ENCODE data around the gene MRPL28. TPM values are rescaled to one million over a fixed set of nuclear protein-coding genes. Genes with fewer than 3 reads are reported as not detected.

Gene MRPL28
- polyA plus RNA-seq, 1 of the 3 experiments (the other 2 are of a cell fraction), result 320 TPM

DNA sequence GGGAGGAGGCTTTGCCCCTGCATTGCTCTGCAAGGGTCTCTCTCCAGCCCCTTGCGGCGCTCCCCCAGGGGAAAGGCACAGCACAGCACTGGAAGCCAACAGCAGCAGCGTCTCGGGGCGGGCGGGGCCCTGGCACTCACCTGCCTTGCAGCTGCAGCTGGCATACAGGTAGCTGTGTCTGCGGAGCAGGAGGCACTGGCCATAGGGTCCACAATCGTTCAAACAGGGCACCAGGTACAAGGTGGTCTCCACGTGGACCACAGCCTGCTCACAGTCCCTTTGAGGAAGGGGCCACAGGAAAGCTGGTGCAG lies 4.2 kb upstream of the MRPL28 start:
- ChIA-PET POLR2A (no interaction called here), CTCF (interaction anchor here (1.7 kb wide), 1 partner anchor 12 kb away, joined by 9 read pairs; no protein-coding TSS in a partner anchor)
- TF ChIP-seq MXI1 (IDR thresholded peaks at IDR 0.05; ENCODE audit: low read depth, low read length), result no peak
- no peak for TF ChIP-seq GABPA (IDR thresholded peaks at IDR 0.05; ENCODE audit: low read depth)
- no peak for TF ChIP-seq TCF12 (IDR thresholded peaks at IDR 0.05)
- TF ChIP-seq, protein P1, sequence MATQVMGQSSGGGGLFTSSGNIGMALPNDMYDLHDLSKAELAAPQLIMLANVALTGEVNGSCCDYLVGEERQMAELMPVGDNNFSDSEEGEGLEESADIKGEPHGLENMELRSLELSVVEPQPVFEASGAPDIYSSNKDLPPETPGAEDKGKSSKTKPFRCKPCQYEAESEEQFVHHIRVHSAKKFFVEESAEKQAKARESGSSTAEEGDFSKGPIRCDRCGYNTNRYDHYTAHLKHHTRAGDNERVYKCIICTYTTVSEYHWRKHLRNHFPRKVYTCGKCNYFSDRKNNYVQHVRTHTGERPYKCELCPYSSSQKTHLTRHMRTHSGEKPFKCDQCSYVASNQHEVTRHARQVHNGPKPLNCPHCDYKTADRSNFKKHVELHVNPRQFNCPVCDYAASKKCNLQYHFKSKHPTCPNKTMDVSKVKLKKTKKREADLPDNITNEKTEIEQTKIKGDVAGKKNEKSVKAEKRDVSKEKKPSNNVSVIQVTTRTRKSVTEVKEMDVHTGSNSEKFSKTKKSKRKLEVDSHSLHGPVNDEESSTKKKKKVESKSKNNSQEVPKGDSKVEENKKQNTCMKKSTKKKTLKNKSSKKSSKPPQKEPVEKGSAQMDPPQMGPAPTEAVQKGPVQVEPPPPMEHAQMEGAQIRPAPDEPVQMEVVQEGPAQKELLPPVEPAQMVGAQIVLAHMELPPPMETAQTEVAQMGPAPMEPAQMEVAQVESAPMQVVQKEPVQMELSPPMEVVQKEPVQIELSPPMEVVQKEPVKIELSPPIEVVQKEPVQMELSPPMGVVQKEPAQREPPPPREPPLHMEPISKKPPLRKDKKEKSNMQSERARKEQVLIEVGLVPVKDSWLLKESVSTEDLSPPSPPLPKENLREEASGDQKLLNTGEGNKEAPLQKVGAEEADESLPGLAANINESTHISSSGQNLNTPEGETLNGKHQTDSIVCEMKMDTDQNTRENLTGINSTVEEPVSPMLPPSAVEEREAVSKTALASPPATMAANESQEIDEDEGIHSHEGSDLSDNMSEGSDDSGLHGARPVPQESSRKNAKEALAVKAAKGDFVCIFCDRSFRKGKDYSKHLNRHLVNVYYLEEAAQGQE (IDR thresholded peaks at IDR 0.05; ENCODE audit: low read depth, low read length), result no peak
- TF ChIP-seq RFX5 (IDR thresholded peaks at IDR 0.05; ENCODE audit: low read length), result no peak
- no peak for TF ChIP-seq MAX (IDR thresholded peaks at IDR 0.05; ENCODE audit: low read depth)
- TF ChIP-seq MEF2A (IDR thresholded peaks at IDR 0.05; ENCODE audit: borderline replicate concordance, low read depth), result no peak
- no peak for TF ChIP-seq CHD2 (IDR thresholded peaks at IDR 0.05; ENCODE audit: low read length, partially characterized antibody)
- TF ChIP-seq, protein P2, sequence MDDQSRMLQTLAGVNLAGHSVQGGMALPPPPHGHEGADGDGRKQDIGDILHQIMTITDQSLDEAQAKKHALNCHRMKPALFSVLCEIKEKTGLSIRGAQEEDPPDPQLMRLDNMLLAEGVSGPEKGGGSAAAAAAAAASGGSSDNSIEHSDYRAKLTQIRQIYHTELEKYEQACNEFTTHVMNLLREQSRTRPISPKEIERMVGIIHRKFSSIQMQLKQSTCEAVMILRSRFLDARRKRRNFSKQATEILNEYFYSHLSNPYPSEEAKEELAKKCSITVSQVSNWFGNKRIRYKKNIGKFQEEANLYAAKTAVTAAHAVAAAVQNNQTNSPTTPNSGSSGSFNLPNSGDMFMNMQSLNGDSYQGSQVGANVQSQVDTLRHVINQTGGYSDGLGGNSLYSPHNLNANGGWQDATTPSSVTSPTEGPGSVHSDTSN (IDR thresholded peaks at IDR 0.05), result no peak
- TF ChIP-seq IRF3 (IDR thresholded peaks at IDR 0.05; ENCODE audit: low read depth, low read length), result no peak
- no peak for TF ChIP-seq CTCF (IDR thresholded peaks at IDR 0.05)
- no peak for TF ChIP-seq POLR2AphosphoS5 (IDR thresholded peaks at IDR 0.05; ENCODE audit: low read depth, low read length)
- no peak for TF ChIP-seq GATA2 (CRISPR knock-in tag; IDR thresholded peaks at IDR 0.05)
- TF ChIP-seq, protein P3, sequence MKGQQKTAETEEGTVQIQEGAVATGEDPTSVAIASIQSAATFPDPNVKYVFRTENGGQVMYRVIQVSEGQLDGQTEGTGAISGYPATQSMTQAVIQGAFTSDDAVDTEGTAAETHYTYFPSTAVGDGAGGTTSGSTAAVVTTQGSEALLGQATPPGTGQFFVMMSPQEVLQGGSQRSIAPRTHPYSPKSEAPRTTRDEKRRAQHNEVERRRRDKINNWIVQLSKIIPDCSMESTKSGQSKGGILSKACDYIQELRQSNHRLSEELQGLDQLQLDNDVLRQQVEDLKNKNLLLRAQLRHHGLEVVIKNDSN (IDR thresholded peaks at IDR 0.05; ENCODE audit: borderline replicate concordance, low read depth), result no peak
- no peak for TF ChIP-seq TAF1 (IDR thresholded peaks at IDR 0.05; ENCODE audit: borderline replicate concordance, low read depth, low read length)
- WGBS (ENCODE audit: low lambda C conversion rate), result 60% methylated on average over 1 of the region's 9 CpGs
- Histone ChIP-seq H3K9ac (no peak overlapping the region), H3K36me3 (replicated peaks in 1 of 2; ENCODE audit: control insufficient read depth in 1 of 2, insufficient read depth in 2 of 2, low read length in 1 of 2) (peaks cover 0 to 55% of the 10 kb centered on the region in 2 experiments), H3K4me1 (ENCODE audit: control insufficient read depth in 1 of 2, insufficient read depth in 2 of 2, low read depth in 1 of 2, low read length in 1 of 2) (peaks cover 3 to 19% of the 10 kb centered on the region in 2 experiments; a peak in 2 of 4 replicates), H3K27ac (ENCODE audit: low read depth in 2 of 2, low read length in 1 of 2) (no peak overlapping the region), H3K27me3 (ENCODE audit: insufficient read depth) (no peaks in the 10 kb centered on the region), H3K4me2 (no peak overlapping the region), H2AFZ (ENCODE audit: low read depth) (no peak overlapping the region), H4K20me1 (ENCODE audit: insufficient read depth) (peaks cover 11% of the 10 kb centered on the region), H3F3A (replicated peaks; ENCODE audit: insufficient read depth) (peaks cover 5% of the 10 kb centered on the region), H3K9me3 (no peaks in the 10 kb centered on the region), H3K79me2 (ENCODE audit: insufficient read depth) (peaks cover 11% of the 10 kb centered on the region), H3K9me2 (no peaks in the 10 kb centered on the region), H3K4me3 (ENCODE audit: low read depth in 2 of 2, low read length in 1 of 2) (no peak overlapping the region)
- no peak for DNase-seq

Data from SK-N-SH (cell line).